Measurements from ENCODE around the gene TBX15. TPM values are rescaled to one million over a fixed set of nuclear protein-coding genes. Genes with fewer than 3 reads are reported as not detected.

The TBX15 gene
- total and polyA plus RNA-seq, 8 donors = 0.05 to 0.14 (median 0.09) TPM; not detected in 3

GRCh38 chr1:118928739-118929554 is 59.2 kb downstream of the TBX15 start:
- intact Hi-C loops (cut with DNase I) = no loop called here
- H3K27me3 ChIP-seq = no peaks in the 10 kb centered on the region
- 39 to 41% methylated on average over 2 of the region's 2 CpGs for WGBS, 2 donors
- H3K4me1 ChIP-seq = no peaks in the 10 kb centered on the region
- ATAC-seq = no peak
- H3K36me3 ChIP-seq = no peaks in the 10 kb centered on the region
- H3K4me3 ChIP-seq = no peak overlapping the region
- DNase-seq = no peak
- no peak for TF ChIP-seq CTCF (IDR thresholded peaks at IDR 0.05)
- H3K9me3 ChIP-seq = no peaks in the 10 kb centered on the region
- no peak for FAIRE-seq
- H3K27ac ChIP-seq = no peak overlapping the region

GRCh38 chr1:118927427-118928187 is 60.5 kb downstream of the TBX15 start:
- Histone ChIP-seq H3K27me3 (no peaks in the 10 kb centered on the region), H3K4me1 (no peaks in the 10 kb centered on the region), H3K4me3 (no peak overlapping the region), H3K9me3 (no peaks in the 10 kb centered on the region), H3K27ac (no peak overlapping the region), H3K36me3 (no peaks in the 10 kb centered on the region)
- ATAC-seq (no peak), FAIRE-seq (no peak), DNase-seq (no peak)
- intact Hi-C loops (cut with DNase I) = no loop called here
- no peak for TF ChIP-seq CTCF (IDR thresholded peaks at IDR 0.05)
- WGBS, 2 donors = 53 to 57% methylated on average over 4 of the region's 4 CpGs

- ATAC-seq (no peak), FAIRE-seq (no peak), DNase-seq (no peak)
- H3K9me3 ChIP-seq = no peaks in the 10 kb centered on the region
- no peaks in the 10 kb centered on the region for H3K4me1 ChIP-seq
- H3K4me3 ChIP-seq = no peak overlapping the region
- H3K36me3 ChIP-seq = no peaks in the 10 kb centered on the region
- no peaks in the 10 kb centered on the region for H3K27me3 ChIP-seq
- H3K27ac ChIP-seq = no peak overlapping the region
- intact Hi-C loops (cut with DNase I) = no loop called here
- TF ChIP-seq CTCF (IDR thresholded peaks at IDR 0.05) = no peak
Measured at GRCh38 chr1:118926261-118926660, 61.9 kb downstream of the TBX15 start.

- intact Hi-C loops (cut with DNase I) = no loop called here
- DNase-seq (no peak), FAIRE-seq (no peak), ATAC-seq (no peak)
- Histone ChIP-seq H3K27ac (no peak overlapping the region), H3K36me3 (no peaks in the 10 kb centered on the region), H3K4me1 (no peaks in the 10 kb centered on the region), H3K4me3 (no peak overlapping the region), H3K9me3 (no peaks in the 10 kb centered on the region), H3K27me3 (no peaks in the 10 kb centered on the region)
- 34 to 42% methylated on average over 2 of the region's 2 CpGs for WGBS, 2 donors
- no peak for TF ChIP-seq CTCF (IDR thresholded peaks at IDR 0.05)
Measured at GRCh38 chr1:118925651-118926050, 62.5 kb downstream of the TBX15 start.

- Histone ChIP-seq H3K4me1 (no peaks in the 10 kb centered on the region), H3K36me3 (no peaks in the 10 kb centered on the region), H3K27ac (no peak overlapping the region), H3K4me3 (no peak overlapping the region), H3K9me3 (no peaks in the 10 kb centered on the region), H3K27me3 (no peaks in the 10 kb centered on the region)
- WGBS, 2 donors = 41 to 42% methylated on average over 4 of the region's 4 CpGs
- intact Hi-C loops (cut with DNase I) = no loop called here
- no peak for TF ChIP-seq CTCF (IDR thresholded peaks at IDR 0.05)
- DNase-seq (no peak), FAIRE-seq (no peak), ATAC-seq (no peak)
Measured at GRCh38 chr1:118923319-118923718, 64.8 kb downstream of the TBX15 start.

All from pancreas (tissue), 10 donors.